Skin epidermis (tissue), 12 donors: Measurements from ENCODE around the gene FILIP1L.

Source experiments
- H3K27ac ChIP-seq, 21 experiments: fragments of 200-600 bp; sonication (generic) in 11 of 21; one replicate each; pipeline ENCODE4 v1.5.0; 2020; ENCODE audit warnings: mild to moderate bottlenecking in 3 of 21, inconsistent platforms in 2 of 21, moderate library complexity in 2 of 21
- H3K4me3 ChIP-seq, 7 experiments: fragments of 200-600 bp; sonication (generic) in 2 of 7; one replicate each; pipeline ENCODE4 v1.5.0; 2020; ENCODE audit warnings: inconsistent platforms in 2 of 7, mild to moderate bottlenecking in 2 of 7, moderate library complexity in 1 of 7

Gene FILIP1L

GRCh38 chr3:99966662-99967416 is 147.5 kb downstream of the FILIP1L start:
- peak overlapping the region in 10 of 21 experiments; percentile 0 to 74 (median 27) for H3K27ac ChIP-seq

GRCh38 chr3:99965681-99966408 is 148.5 kb downstream of the FILIP1L start:
- peak overlapping the region in 6 of 21 experiments; percentile 13 to 54 (median 34) for H3K27ac ChIP-seq

More at GRCh38 chr3:99966662-99967416, 147.5 kb downstream of the FILIP1L start:
- H3K4me3 ChIP-seq, result no peak overlapping the region

GRCh38 chr3:99965077-99965476 is 149.2 kb downstream of the FILIP1L start:
- H3K27ac ChIP-seq, result peak overlapping the region in 3 of 21 experiments; percentile 23 to 54 (median 37)
- H3K4me3 ChIP-seq, result no peak overlapping the region

More at GRCh38 chr3:99965681-99966408, 148.5 kb downstream of the FILIP1L start:
- no peak overlapping the region for H3K4me3 ChIP-seq

- peak overlapping the region in 3 of 21 experiments; percentile 6 to 37 (median 18) for H3K27ac ChIP-seq
Observed at GRCh38 chr3:99962703-99963102, 151.6 kb downstream of the FILIP1L start.

GRCh38 chr3:99961756-99962515 is 152.4 kb downstream of the FILIP1L start:
- Histone ChIP-seq H3K4me3 (no peak overlapping the region), H3K27ac (peak overlapping the region in 1 of 21 experiments; percentile 6)

More at GRCh38 chr3:99962703-99963102, 151.6 kb downstream of the FILIP1L start:
- no peak overlapping the region for H3K4me3 ChIP-seq

- peak overlapping the region in 3 of 21 experiments; percentile 9 to 73 (median 69) for H3K27ac ChIP-seq
- no peak overlapping the region for H3K4me3 ChIP-seq
Observed at GRCh38 chr3:99960941-99961340, 153.4 kb downstream of the FILIP1L start.

GRCh38 chr3:99960123-99960878 is 154.0 kb downstream of the FILIP1L start:
- peak overlapping the region in 6 of 21 experiments; percentile 9 to 73 (median 47) for H3K27ac ChIP-seq

GRCh38 chr3:99958222-99958912 is 155.9 kb downstream of the FILIP1L start:
- H3K27ac ChIP-seq, result no peak overlapping the region
- H3K4me3 ChIP-seq, result no peak overlapping the region

More at GRCh38 chr3:99960123-99960878, 154.0 kb downstream of the FILIP1L start:
- H3K4me3 ChIP-seq, result no peak overlapping the region

GRCh38 chr3:99957151-99957796 is 157.0 kb downstream of the FILIP1L start:
- Histone ChIP-seq H3K4me3 (no peak overlapping the region), H3K27ac (peak overlapping the region in 1 of 21 experiments; percentile 6)

GRCh38 chr3:99955773-99956562 is 158.3 kb downstream of the FILIP1L start:
- Histone ChIP-seq H3K27ac (peak overlapping the region in 2 of 21 experiments; percentile 21 to 25), H3K4me3 (no peak overlapping the region)

- Histone ChIP-seq H3K4me3 (no peak overlapping the region), H3K27ac (peak overlapping the region in 2 of 21 experiments; percentile 21 to 22)
Observed at GRCh38 chr3:99954914-99955644, 159.2 kb downstream of the FILIP1L start.

- Histone ChIP-seq H3K27ac (no peak overlapping the region), H3K4me3 (no peak overlapping the region)
Observed at GRCh38 chr3:99953596-99953995, 160.7 kb downstream of the FILIP1L start.

GRCh38 chr3:99952306-99952705 is 162.0 kb downstream of the FILIP1L start:
- no peak overlapping the region for H3K27ac ChIP-seq
- no peak overlapping the region for H3K4me3 ChIP-seq

- no peak overlapping the region for H3K27ac ChIP-seq
- H3K4me3 ChIP-seq, result no peak overlapping the region
Observed at GRCh38 chr3:99951701-99952100, 162.6 kb downstream of the FILIP1L start.

GRCh38 chr3:99950921-99951320 is 163.4 kb downstream of the FILIP1L start:
- no peak overlapping the region for H3K27ac ChIP-seq
- H3K4me3 ChIP-seq, result no peak overlapping the region

- no peak overlapping the region for H3K4me3 ChIP-seq
- H3K27ac ChIP-seq, result no peak overlapping the region
Observed at GRCh38 chr3:99949956-99950670, 164.2 kb downstream of the FILIP1L start.
